RWPE2 (cell line): ENCODE results near the gene DYNC1I1.

Experiments used
- ATAC-seq: fragments of 200-7000 bp; cut with Tn5 transposase; 3 replicates; pipeline ENCODE4 v1.9.1; 2021; ENCODE audit warnings: low read depth
- DNase-seq: peaks from one replicate; pipeline ENCODE4 v3.0.0-alpha.2; 2020; ENCODE audit warnings: low spot score
- H3K27ac ChIP-seq: fragments of 450-650 bp; 2 replicates; pipeline ENCODE4 v1.5.1; 2017; ENCODE audit warnings: mild to moderate bottlenecking; ENCODE audit not compliant: poor library complexity, severe bottlenecking
- H3K27me3 ChIP-seq: fragments of 250-450 bp; sonication (Bioruptor Pico); 2 replicates; pipeline ENCODE4 v1.5.1; 2021; ENCODE audit warnings: mild to moderate bottlenecking, moderate library complexity; ENCODE audit not compliant: insufficient read depth, poor library complexity, severe bottlenecking
- H3K36me3 ChIP-seq: fragments of 250-450 bp; sonication (Bioruptor Pico); 2 replicates; pipeline ENCODE4 v1.5.1; 2020; ENCODE audit warnings: low read depth, mild to moderate bottlenecking, moderate library complexity
- H3K4me1 ChIP-seq: fragments of 250-450 bp; sonication (Bioruptor Pico); 2 replicates; pipeline ENCODE4 v1.5.1; 2021; ENCODE audit warnings: mild to moderate bottlenecking, moderate library complexity; ENCODE audit not compliant: insufficient read depth, poor library complexity, severe bottlenecking
- H3K4me3 ChIP-seq: fragments of 250-450 bp; sonication (Bioruptor Pico); 2 replicates; pipeline ENCODE4 v1.5.1; 2021; ENCODE audit warnings: mild to moderate bottlenecking, moderate library complexity; ENCODE audit not compliant: severe bottlenecking
- H3K9me3 ChIP-seq: fragments of 250-450 bp; sonication (Bioruptor Pico); 2 replicates; pipeline ENCODE4 v1.5.1; 2021; ENCODE audit warnings: mild to moderate bottlenecking, moderate library complexity; ENCODE audit not compliant: severe bottlenecking
- CTCF ChIP-seq: fragments of 450-650 bp; IDR thresholded peaks from one replicate; pipeline ENCODE4 v1.5.1; 2017; ENCODE audit warnings: mild to moderate bottlenecking, moderate library complexity; ENCODE audit not compliant: poor library complexity, severe bottlenecking

The DYNC1I1 gene

GRCh38 chr7:96075510-96076349 is 303.4 kb downstream of the DYNC1I1 start:
- H3K27me3 ChIP-seq, result peaks cover 33% of the 10 kb centered on the region
- no peak overlapping the region for H3K27ac ChIP-seq
- DNase-seq (peak; percentile 68), ATAC-seq (peak; percentile 87)
- H3K9me3 ChIP-seq, result no peaks in the 10 kb centered on the region
- TF ChIP-seq CTCF, result peak; percentile 89
- peak overlapping the region; percentile 28 for H3K4me3 ChIP-seq
- no peaks in the 10 kb centered on the region for H3K4me1 ChIP-seq
- no peaks in the 10 kb centered on the region for H3K36me3 ChIP-seq

GRCh38 chr7:96076350-96076707 is 304.0 kb downstream of the DYNC1I1 start:
- Histone ChIP-seq H3K27me3 (peaks cover 30% of the 10 kb centered on the region), H3K9me3 (no peaks in the 10 kb centered on the region), H3K4me3 (peak overlapping the region; percentile 28), H3K36me3 (no peaks in the 10 kb centered on the region), H3K4me1 (no peaks in the 10 kb centered on the region), H3K27ac (no peak overlapping the region)
- ATAC-seq (no peak), DNase-seq (no peak)
- TF ChIP-seq CTCF, result no peak

- no peak overlapping the region for H3K4me3 ChIP-seq
- DNase-seq (no peak), ATAC-seq (no peak)
- no peaks in the 10 kb centered on the region for H3K9me3 ChIP-seq
- H3K27ac ChIP-seq, result no peak overlapping the region
- no peak for TF ChIP-seq CTCF
- no peaks in the 10 kb centered on the region for H3K36me3 ChIP-seq
- H3K4me1 ChIP-seq, result peaks cover 5% of the 10 kb centered on the region
- H3K27me3 ChIP-seq, result peaks cover 29% of the 10 kb centered on the region
Measured at GRCh38 chr7:96080027-96080426, 307.7 kb downstream of the DYNC1I1 start.

- Histone ChIP-seq H3K4me3 (no peak overlapping the region), H3K9me3 (no peaks in the 10 kb centered on the region), H3K4me1 (peaks cover 24% of the 10 kb centered on the region), H3K36me3 (no peaks in the 10 kb centered on the region), H3K27me3 (no peaks in the 10 kb centered on the region), H3K27ac (peak overlapping the region; percentile 17)
- ATAC-seq, result peak; percentile 83
- no peak for DNase-seq
- no peak for TF ChIP-seq CTCF
Measured at GRCh38 chr7:96084881-96085553, 312.7 kb downstream of the DYNC1I1 start.

GRCh38 chr7:96085953-96086352 is 313.6 kb downstream of the DYNC1I1 start:
- Histone ChIP-seq H3K4me3 (no peak overlapping the region), H3K36me3 (no peaks in the 10 kb centered on the region), H3K27me3 (no peaks in the 10 kb centered on the region), H3K4me1 (peaks cover 24% of the 10 kb centered on the region), H3K27ac (no peak overlapping the region), H3K9me3 (no peaks in the 10 kb centered on the region)
- no peak for TF ChIP-seq CTCF
- DNase-seq (no peak), ATAC-seq (no peak)
